Coronary artery (tissue), 2 donors: ENCODE data around the gene MAML3.

Source experiments
- DNase-seq: peaks from one replicate; pipeline ENCODE4 v3.0.0-alpha.2; 2017; ENCODE audit warnings: low spot score
- H3K27ac ChIP-seq, 2 donors: fragments of 200-600 bp; sonication (generic); one replicate each; pipeline ENCODE4 v1.5.1; 2016 to 2019
- H3K4me3 ChIP-seq: fragments of 200-600 bp; sonication (generic); 2 replicates; pipeline ENCODE4 v1.5.1; 2016; ENCODE audit warnings: mild to moderate bottlenecking, moderate library complexity
- TF ChIP-seq, protein P1 (sequence below): fragments of 200-600 bp; sonication (generic); IDR thresholded peaks from one replicate; pipeline ENCODE4 v1.5.1; 2019; ENCODE audit warnings: antibody characterized with exemption

The MAML3 gene

DNA sequence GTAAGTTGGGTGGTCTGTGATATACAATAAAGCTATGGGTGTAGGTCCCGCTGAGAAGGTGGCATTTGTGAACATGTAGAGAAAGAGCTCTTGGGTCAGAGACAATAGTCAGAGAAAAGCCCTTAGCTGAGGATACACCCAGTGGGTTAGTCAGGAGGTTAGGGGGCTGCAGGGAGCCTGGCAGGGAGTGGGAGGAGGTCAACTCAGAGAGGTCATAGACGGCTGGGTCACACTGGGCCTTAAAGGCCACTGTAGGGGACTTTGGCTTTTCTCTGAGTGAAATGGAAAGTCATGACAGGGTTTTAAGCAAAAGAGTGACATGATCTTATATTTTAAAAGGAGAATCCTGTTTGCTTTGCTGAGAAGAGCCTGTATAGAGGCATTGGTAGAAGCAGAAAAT lies 471.7 kb downstream of the MAML3 start:
- TF ChIP-seq, protein P1, sequence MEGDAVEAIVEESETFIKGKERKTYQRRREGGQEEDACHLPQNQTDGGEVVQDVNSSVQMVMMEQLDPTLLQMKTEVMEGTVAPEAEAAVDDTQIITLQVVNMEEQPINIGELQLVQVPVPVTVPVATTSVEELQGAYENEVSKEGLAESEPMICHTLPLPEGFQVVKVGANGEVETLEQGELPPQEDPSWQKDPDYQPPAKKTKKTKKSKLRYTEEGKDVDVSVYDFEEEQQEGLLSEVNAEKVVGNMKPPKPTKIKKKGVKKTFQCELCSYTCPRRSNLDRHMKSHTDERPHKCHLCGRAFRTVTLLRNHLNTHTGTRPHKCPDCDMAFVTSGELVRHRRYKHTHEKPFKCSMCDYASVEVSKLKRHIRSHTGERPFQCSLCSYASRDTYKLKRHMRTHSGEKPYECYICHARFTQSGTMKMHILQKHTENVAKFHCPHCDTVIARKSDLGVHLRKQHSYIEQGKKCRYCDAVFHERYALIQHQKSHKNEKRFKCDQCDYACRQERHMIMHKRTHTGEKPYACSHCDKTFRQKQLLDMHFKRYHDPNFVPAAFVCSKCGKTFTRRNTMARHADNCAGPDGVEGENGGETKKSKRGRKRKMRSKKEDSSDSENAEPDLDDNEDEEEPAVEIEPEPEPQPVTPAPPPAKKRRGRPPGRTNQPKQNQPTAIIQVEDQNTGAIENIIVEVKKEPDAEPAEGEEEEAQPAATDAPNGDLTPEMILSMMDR: no peak
- H3K27ac ChIP-seq: no peak overlapping the region
- no peak for DNase-seq
- no peak overlapping the region for H3K4me3 ChIP-seq

DNA sequence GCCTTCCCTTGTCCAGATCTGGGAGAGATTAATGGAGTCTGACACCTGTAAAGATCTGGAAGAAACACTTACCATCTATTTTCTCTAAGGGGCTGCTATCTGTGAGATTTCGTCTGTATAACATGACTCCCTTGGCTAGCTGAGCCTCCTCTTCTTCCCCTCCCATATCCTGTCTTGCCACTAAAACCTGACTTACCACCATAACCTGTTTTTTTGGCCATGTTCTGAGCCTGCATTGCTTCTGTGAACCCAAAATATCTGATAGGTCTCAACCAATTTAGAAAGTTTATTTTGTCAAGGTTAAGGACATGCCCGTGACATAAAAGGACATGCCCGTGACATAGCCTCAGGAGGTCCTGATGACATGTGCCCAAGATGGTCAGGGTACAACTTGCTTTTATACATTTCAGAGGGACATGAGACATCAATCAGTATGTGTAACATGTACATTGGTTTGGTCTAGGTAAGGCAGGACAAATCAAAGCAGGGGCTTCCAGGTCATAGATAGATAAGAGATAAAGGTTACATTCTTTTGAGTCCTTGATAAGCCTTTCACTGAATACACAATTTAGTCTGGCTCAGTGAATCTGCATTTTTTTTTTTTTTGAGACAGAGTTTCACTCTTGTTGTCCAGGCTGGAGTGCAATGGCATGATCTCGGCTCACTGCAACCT lies 476.9 kb downstream of the MAML3 start:
- no peak overlapping the region for H3K4me3 ChIP-seq
- DNase-seq: no peak
- no peak overlapping the region for H3K27ac ChIP-seq
- TF ChIP-seq, protein P1: no peak

DNA sequence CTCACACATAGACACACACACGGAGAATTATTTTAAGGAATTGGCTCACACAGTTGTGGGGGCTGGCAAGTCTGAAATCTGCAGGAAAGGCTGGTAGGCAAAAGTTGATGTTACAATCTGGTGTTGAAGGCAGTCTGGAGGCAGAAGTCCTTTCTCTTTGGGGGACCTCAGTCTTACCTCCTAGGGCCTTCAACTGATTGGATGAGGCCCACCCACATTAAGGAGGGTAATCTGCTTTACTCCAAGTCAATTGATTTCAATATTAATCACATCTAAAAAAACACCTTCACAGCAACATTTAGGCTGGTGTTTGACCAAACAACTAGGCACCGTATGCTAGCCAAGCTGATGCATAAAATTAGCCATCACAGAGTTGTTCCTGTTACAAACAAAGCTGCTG lies 477.6 kb downstream of the MAML3 start:
- TF ChIP-seq, protein P1: no peak
- no peak overlapping the region for H3K4me3 ChIP-seq
- DNase-seq: no peak
- no peak overlapping the region for H3K27ac ChIP-seq

DNA sequence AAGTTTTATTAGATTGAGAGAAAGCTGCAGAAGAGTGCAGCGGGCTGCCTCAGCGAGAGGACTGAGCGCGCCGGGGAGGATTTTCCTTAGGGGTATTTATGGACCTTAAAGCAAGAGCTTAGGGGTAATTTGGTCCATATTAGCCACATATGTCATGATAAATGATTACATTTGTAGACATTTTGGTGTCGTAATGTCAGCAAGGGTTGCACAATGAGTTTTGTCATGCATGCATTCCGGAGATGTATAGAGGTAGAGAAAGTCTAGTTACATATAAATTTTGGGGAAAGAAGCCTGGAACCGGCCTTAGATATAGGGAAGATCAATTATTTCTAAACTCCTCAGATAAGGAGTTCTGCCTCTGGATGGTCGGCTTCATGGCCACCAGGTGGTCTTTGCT lies 478.3 kb downstream of the MAML3 start:
- TF ChIP-seq, protein P1: no peak
- H3K4me3 ChIP-seq: no peak overlapping the region
- DNase-seq: no peak
- no peak overlapping the region for H3K27ac ChIP-seq

DNA sequence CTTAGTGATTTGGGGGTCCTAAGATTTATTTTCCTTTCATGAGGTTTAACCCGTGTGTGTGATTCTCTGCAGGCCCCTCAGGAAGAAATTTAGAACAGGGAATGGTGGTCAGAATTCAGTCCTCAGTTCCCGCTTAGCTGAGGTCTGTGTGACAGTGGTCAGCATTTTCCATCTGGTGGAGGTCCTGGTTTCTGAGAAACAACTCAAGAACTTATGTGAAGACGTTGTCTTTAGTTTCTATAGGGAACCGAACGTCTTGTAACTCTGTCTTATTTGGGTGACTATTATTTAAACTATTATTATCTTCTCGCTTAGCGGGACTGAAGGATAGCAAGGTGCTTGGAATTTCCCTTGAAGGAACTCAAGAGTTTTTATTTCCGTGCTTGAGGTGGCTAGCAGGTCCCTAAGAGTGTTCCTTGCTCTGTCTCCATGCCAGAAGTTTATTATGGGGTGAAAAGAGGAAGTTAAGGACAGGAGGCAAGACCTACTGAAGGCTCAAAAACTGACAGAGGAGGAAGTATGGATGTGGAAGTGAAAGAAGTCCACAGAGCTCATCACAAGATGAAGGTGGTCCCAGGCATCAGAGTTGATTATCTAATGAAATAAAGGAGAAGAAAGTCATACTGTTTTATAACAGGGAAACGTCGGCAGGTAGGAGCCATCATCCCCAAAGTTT lies 479.0 kb downstream of the MAML3 start:
- TF ChIP-seq, protein P1: no peak
- H3K27ac ChIP-seq: no peak overlapping the region
- DNase-seq: no peak
- no peak overlapping the region for H3K4me3 ChIP-seq

DNA sequence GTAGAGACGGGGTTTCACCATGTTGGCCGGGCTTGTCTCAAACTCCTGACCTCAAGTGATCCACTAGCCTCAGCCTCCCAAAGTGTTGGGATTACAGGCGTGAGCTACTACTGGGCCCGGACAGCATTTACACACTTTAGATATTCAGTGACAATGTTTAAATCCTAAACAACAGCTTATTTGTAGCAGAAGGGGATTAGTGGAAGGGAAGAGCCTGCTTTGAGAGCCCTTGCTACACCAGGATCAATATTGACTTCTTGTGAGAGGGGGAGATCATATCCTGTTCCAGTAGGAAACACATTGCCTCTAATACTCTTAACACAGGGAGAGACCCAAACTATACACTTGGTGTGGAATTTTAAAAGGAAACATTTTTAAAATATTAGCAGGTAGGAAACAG lies 481.3 kb downstream of the MAML3 start:
- H3K27ac ChIP-seq: no peak overlapping the region
- H3K4me3 ChIP-seq: no peak overlapping the region
- no peak for DNase-seq
- TF ChIP-seq, protein P1: no peak

DNA sequence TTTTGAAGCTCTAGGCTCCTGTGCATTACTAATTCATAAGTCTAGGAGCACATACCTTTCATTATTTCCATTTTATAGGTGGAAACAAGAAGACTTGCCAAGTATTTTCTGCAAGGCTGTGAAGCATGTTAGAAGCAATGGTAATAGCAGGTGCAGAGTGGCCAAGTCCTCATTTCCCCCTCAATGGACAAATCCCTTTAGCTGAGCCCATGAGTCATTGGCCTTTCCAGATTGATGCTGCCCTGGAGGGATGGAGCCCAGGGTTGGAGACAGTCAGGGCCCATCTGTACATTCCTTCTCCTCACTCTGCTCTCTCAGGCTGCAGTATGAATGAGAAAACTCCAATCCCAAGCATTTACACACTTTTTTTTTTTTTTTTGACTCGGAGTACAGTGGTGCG lies 481.8 kb downstream of the MAML3 start:
- Histone ChIP-seq H3K4me3 (no peak overlapping the region), H3K27ac (no peak overlapping the region)
- TF ChIP-seq, protein P1: no peak
- no peak for DNase-seq
